GM23338 (cell line): ENCODE results near the gene PRUNE2. TPM values are rescaled to one million over a fixed set of nuclear protein-coding genes. Genes with fewer than 3 reads are reported as not detected.
"Not testable (repeated sequence)": the region's sequence is repeated elsewhere in the genome, so short reads cannot be mapped to it uniquely, and the experiment has no call there.

Source experiments
- ATAC-seq: fragments of 200-7000 bp; cut with Tn5 transposase; 3 replicates; pipeline ENCODE4 v1.9.1; 2020
- DNase-seq: peaks from one replicate; pipeline ENCODE4 v3.0.0-alpha.2; 2015; ENCODE audit warnings: low spot score
- H2AFZ ChIP-seq: fragments of 200-600 bp; sonication (generic); 2 replicates; pipeline ENCODE4 v1.8.0; 2016; ENCODE audit warnings: antibody characterized with exemption, mild to moderate bottlenecking, moderate library complexity
- H3F3A ChIP-seq: fragments of 200-600 bp; sonication (generic); replicated peaks from 2 replicates; pipeline ENCODE4 v1.8.0; 2017; ENCODE audit warnings: antibody characterized with exemption, mixed run types, low read depth
- H3K27ac ChIP-seq: fragments of 200-600 bp; sonication (generic); 2 replicates; pipeline ENCODE4 v1.6.1; 2016; ENCODE audit warnings: low read depth
- H3K27me3 ChIP-seq: fragments of 200-600 bp; sonication (generic); 2 replicates; pipeline ENCODE4 v1.8.0; 2016; ENCODE audit warnings: mild to moderate bottlenecking, mixed run types, moderate library complexity; ENCODE audit not compliant: insufficient read depth
- H3K36me3 ChIP-seq: fragments of 200-600 bp; sonication (generic); 2 replicates; pipeline ENCODE4 v1.8.0; 2016; ENCODE audit warnings: mild to moderate bottlenecking; ENCODE audit not compliant: insufficient read depth
- H3K4me1 ChIP-seq: fragments of 200-600 bp; sonication (generic); 2 replicates; pipeline ENCODE4 v1.8.0; 2016; ENCODE audit warnings: mild to moderate bottlenecking, moderate library complexity; ENCODE audit not compliant: insufficient read depth
- H3K4me2 ChIP-seq: fragments of 200-600 bp; sonication (generic); 2 replicates; pipeline ENCODE4 v1.7.1; 2017; ENCODE audit warnings: mixed run types
- H3K4me3 ChIP-seq: fragments of 200-600 bp; sonication (generic); 2 replicates; pipeline ENCODE4 v1.6.1; 2016; ENCODE audit warnings: mixed run types
- H3K79me2 ChIP-seq: fragments of 200-600 bp; sonication (generic); replicated peaks from 2 replicates; pipeline ENCODE4 v1.8.0; 2017; ENCODE audit warnings: mild to moderate bottlenecking; ENCODE audit not compliant: insufficient read depth
- H3K9me2 ChIP-seq: fragments of 200-600 bp; sonication (generic); 2 replicates; pipeline ENCODE4 v1.8.0; 2017; ENCODE audit not compliant: insufficient read depth
- H4K20me1 ChIP-seq: fragments of 200-600 bp; sonication (generic); replicated peaks from 2 replicates; pipeline ENCODE4 v1.8.0; 2017; ENCODE audit warnings: mild to moderate bottlenecking; ENCODE audit not compliant: insufficient read depth
- H3K27ac Mint-ChIP-seq: 2 replicates; pipeline ENCODE4 v1.8.0; 2020; ENCODE audit warnings: inconsistent platforms, mild to moderate bottlenecking, moderate library complexity, mixed read lengths
- H3K27me3 Mint-ChIP-seq: 3 replicates; pipeline ENCODE4 v1.8.0; 2022; ENCODE audit warnings: low read depth, mild to moderate bottlenecking, moderate library complexity, mixed read lengths, inconsistent platforms; ENCODE audit not compliant: insufficient read depth, poor library complexity
- H3K36me3 Mint-ChIP-seq: 3 replicates; pipeline ENCODE4 v1.8.0; 2021; ENCODE audit warnings: low read depth, mild to moderate bottlenecking, inconsistent platforms, moderate library complexity, mixed read lengths
- H3K4me1 Mint-ChIP-seq: 3 replicates; pipeline ENCODE4 v1.8.0; 2020; ENCODE audit warnings: mild to moderate bottlenecking, inconsistent platforms, mixed read lengths
- H3K4me3 Mint-ChIP-seq: 3 replicates; pipeline ENCODE4 v1.8.0; 2021; ENCODE audit warnings: moderate library complexity, mild to moderate bottlenecking, inconsistent platforms, mixed read lengths
- H3K9me3 Mint-ChIP-seq: 3 replicates; pipeline ENCODE4 v1.8.0; 2020; ENCODE audit warnings: moderate library complexity, mild to moderate bottlenecking, inconsistent platforms, mixed read lengths
- CREB1 ChIP-seq: fragments of 250-450 bp; sonication (Bioruptor Pico); IDR thresholded peaks from 2 replicates; pipeline ENCODE4 v1.5.0; 2020; ENCODE audit warnings: low read depth, mild to moderate bottlenecking, moderate library complexity
- ETS1 ChIP-seq: IDR thresholded peaks from 2 replicates; pipeline ENCODE4 v1.6.1; 2016; ENCODE audit warnings: antibody characterized with exemption
- EZH2phosphoT487 ChIP-seq: fragments of 200-600 bp; sonication (generic); IDR thresholded peaks from one replicate; pipeline ENCODE4 v1.8.1; 2018; ENCODE audit warnings: antibody characterized with exemption; ENCODE audit not compliant: unreplicated experiment
- JUNB ChIP-seq: IDR thresholded peaks from one replicate; pipeline ENCODE4 v1.6.1; 2016; ENCODE audit warnings: antibody characterized with exemption; ENCODE audit not compliant: unreplicated experiment
- NANOG ChIP-seq: IDR thresholded peaks from 2 replicates; pipeline ENCODE4 v1.6.1; 2016; ENCODE audit warnings: antibody characterized with exemption, borderline replicate concordance
- POLR2AphosphoS5 ChIP-seq: IDR thresholded peaks from 2 replicates; pipeline ENCODE4 v1.6.1; 2016; ENCODE audit warnings: antibody characterized with exemption, low read depth
- polyA plus RNA-seq: library from polyadenylated mRNA; unstranded; fragments of >200 nt; fragmentation: Nextera tagmentation; extraction: Ambion mirVana; gene quantifications from 2 replicates; pipeline ENCODE4 v1.2.1, GENCODE V29; 2016
- total RNA-seq: library from RNA; depleted of rRNA; stranded (reverse); fragments of >200 nt; shearing (Covaris generic); gene quantifications from 2 replicates; pipeline ENCODE4 v1.2.3, GENCODE V29; 2014
- TF ChIP-seq, protein P1 (sequence below): IDR thresholded peaks from one replicate; pipeline ENCODE4 v1.6.1; 2018; ENCODE audit warnings: antibody characterized with exemption; ENCODE audit not compliant: unreplicated experiment

Gene PRUNE2
- total and polyA plus RNA-seq, 2 experiments from 2014 or later = 10.6 to 26.5 TPM

DNA sequence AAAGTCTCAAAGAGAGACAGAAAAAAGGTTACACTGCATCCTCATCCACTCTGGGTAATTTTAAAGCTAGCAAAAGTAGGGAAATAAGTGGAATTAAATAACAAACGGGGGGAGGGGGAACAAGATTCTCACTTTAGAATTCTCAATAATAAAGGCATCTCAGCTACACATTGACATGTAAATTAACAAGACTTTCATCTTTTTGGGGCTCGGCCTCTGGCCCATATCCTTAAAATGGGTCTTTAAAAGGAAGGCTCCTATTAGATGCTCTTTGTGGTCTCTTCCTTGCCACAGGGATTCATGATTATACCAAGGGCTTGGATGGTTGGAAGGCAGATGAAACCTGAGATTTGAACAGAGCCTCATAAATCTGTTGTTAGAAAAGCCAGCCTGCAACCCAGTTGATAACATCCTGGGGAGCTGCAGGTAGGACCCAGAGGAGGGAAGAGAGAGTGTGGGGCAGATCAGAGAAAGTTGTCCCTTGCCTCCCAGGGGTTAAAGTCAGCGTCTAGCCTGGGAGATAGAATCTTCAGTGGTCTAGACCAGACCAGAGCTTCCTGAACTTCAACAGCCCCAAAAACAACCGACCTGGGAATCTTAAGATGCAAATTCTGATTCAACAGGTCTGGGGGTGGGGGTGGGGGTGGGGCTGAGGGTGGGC is 311.0 kb downstream of the PRUNE2 start:
- Histone ChIP-seq H3K9me2 (peaks cover 8% of the 10 kb centered on the region), H3K27me3 (no peaks in the 10 kb centered on the region), H3K4me3 (peak overlapping the region; percentile 22), H3K27ac (0 out of 2 replicates have a peak overlapping the region, but pooled peaks have one; percentile 7), H3K36me3 (no peaks in the 10 kb centered on the region), H3F3A (0 out of 2 replicates have a peak, but pooled peaks cover 3% of the 10 kb centered on the region), H3K4me1 (peaks cover 38% of the 10 kb centered on the region), H2AFZ (no peak overlapping the region), H4K20me1 (no peaks in the 10 kb centered on the region; the same call in 1 of the 2 replicates), H3K4me2 (peak overlapping the region; percentile 33), H3K79me2 (no peaks in the 10 kb centered on the region)
- Mint-ChIP-seq H3K4me1 (peaks cover 38% of the 10 kb centered on the region), H3K4me3 (peak overlapping the region; percentile 59), H3K27me3 (no peaks in the 10 kb centered on the region), H3K27ac (peak overlapping the region; percentile 54), H3K9me3 (no peaks in the 10 kb centered on the region; the same call in 2 of the 3 replicates), H3K36me3 (no peaks in the 10 kb centered on the region)
- TF ChIP-seq ETS1 (no peak), EZH2phosphoT487 (no peak), CREB1 (no peak), NANOG (peak; percentile 55; the same call in 1 of the 2 replicates), POLR2AphosphoS5 (no peak), JUNB (no peak)
- TF ChIP-seq, protein P1, sequence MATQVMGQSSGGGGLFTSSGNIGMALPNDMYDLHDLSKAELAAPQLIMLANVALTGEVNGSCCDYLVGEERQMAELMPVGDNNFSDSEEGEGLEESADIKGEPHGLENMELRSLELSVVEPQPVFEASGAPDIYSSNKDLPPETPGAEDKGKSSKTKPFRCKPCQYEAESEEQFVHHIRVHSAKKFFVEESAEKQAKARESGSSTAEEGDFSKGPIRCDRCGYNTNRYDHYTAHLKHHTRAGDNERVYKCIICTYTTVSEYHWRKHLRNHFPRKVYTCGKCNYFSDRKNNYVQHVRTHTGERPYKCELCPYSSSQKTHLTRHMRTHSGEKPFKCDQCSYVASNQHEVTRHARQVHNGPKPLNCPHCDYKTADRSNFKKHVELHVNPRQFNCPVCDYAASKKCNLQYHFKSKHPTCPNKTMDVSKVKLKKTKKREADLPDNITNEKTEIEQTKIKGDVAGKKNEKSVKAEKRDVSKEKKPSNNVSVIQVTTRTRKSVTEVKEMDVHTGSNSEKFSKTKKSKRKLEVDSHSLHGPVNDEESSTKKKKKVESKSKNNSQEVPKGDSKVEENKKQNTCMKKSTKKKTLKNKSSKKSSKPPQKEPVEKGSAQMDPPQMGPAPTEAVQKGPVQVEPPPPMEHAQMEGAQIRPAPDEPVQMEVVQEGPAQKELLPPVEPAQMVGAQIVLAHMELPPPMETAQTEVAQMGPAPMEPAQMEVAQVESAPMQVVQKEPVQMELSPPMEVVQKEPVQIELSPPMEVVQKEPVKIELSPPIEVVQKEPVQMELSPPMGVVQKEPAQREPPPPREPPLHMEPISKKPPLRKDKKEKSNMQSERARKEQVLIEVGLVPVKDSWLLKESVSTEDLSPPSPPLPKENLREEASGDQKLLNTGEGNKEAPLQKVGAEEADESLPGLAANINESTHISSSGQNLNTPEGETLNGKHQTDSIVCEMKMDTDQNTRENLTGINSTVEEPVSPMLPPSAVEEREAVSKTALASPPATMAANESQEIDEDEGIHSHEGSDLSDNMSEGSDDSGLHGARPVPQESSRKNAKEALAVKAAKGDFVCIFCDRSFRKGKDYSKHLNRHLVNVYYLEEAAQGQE = no peak
- peak; percentile 68 for ATAC-seq
- DNase-seq = peak; percentile 78

GRCh38 chr9:76593961-76594735 is 311.8 kb downstream of the PRUNE2 start:
- not testable (repeated sequence) for H3K27ac Mint-ChIP-seq, H4K20me1 ChIP-seq, H3K27ac ChIP-seq, H3K9me3 Mint-ChIP-seq, H3K27me3 ChIP-seq, H3F3A ChIP-seq, H3K36me3 Mint-ChIP-seq, H2AFZ ChIP-seq, H3K79me2 ChIP-seq, H3K36me3 ChIP-seq, H3K27me3 Mint-ChIP-seq
- Mint-ChIP-seq H3K4me1 (peaks cover 38% of the 10 kb centered on the region), H3K4me3 (peak overlapping the region; percentile 59; the same call in 1 of the 3 replicates)
- Histone ChIP-seq H3K4me2 (peak overlapping the region; percentile 33), H3K4me1 (peaks cover 38% of the 10 kb centered on the region), H3K4me3 (peak overlapping the region; percentile 12; the same call in 1 of the 2 replicates), H3K9me2 (peaks cover 14% of the 10 kb centered on the region)
- DNase-seq (peak; percentile 29), ATAC-seq (peak; percentile 18)
